ENCODE data around the gene NALCN.

Gene NALCN

DNA sequence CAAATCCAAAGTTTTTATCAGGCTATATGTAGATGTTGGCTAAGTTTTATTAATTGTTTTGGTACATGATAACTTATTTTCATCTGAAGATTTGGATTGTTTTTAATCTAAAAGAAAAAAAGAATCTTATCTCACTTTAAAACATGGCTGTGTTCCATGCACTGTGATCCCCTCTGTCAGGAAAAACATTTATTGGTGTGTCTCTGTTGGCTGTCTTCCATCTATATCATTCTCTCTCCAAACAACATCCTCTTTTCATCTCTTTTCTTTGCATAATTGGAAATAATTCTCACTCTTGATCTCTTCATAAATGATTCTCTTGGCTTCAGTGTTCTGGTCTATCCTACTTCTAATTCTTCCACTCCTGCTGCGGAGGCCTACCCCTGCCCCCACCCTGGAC is 4.2 kb downstream of the NALCN start:
- no peak for DNase-seq

DNA sequence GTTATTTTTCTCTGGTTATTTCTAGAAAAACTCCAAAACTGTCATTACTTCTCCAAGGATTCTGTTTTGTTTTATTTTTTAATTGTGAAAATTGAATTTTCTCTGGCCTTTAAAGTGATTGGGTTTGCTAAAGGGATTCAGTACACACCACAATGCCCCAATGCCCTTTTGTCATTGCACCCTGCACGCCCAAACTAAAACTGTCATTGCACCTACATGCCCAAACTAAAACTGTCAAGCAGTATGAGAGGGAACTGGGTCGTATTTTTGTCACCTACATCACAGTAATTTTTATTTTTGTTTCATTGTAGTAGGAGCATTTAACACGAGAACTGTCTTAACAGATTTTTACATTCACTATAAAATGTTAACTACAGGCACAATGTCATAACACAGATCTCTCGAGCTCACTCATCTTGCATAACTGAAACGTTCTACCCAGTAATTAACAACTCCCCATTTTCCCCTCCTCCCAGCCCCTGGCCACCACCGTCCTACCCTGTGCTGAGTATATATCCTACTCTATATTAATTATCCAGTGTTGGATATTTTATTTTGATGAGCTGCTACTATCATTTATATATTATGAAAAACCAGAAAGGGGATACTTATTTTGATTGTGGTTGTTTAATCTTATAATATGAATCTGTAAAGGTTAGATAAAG is 7.2 kb downstream of the NALCN start:
- DNase-seq: no peak

DNA sequence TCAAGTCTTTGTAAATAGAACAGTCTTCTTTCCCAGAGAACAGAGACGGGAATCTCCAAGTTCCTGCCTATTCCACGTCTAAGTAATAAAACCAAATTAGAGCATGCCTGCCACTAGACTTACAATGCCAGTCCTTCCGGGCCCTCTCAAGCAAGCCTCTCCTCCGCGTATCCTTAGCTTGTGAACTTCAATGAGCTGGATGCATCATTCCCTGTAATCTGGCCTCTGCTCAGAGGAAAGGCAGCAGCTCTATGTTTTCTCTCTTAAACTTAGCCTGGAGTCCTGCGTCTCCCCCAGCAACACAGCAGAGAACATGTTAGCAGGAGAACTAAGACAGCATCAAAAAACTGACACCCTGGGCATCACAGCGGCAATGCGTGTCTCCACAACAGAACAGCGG is 8.2 kb downstream of the NALCN start:
- no peak for DNase-seq

DNA sequence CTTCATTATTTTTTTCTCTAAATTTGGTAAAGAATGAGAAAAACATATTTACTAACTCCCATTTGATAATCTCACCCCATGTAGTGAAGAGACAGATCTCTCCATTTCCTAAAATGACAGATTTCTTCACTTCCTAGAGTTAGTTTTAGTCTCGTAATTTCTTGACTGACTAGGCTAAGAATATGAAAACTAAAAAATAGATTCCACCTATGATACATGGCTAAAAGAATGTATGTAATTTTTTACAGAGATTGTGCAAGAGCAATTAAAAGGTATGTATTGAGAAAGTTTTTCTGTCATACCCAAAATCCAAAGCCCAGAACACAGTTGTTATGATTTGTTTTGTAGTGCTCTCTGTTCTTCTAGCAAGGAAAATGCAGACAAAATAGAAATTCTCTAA is 9.5 kb downstream of the NALCN start:
- peak; percentile 64 for DNase-seq

DNA sequence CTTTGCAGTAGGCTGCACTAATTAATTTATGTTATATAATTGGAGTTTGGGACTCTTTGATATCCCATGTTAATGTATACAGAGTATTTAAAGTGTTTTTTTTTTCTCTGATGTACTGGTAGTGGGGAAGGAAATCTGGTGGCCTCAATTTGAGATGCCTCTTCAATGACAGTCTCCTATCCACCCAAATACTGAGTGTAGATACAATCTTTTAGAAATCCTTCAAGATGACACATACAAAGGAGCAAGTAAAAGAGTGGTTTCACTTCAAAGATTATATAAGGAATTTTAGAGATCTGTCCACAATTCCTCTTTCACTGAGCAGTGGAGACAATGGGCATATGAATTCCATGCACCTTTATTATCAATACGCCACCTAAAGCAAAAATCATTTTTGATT is 15.1 kb downstream of the NALCN start:
- no peak for DNase-seq

DNA sequence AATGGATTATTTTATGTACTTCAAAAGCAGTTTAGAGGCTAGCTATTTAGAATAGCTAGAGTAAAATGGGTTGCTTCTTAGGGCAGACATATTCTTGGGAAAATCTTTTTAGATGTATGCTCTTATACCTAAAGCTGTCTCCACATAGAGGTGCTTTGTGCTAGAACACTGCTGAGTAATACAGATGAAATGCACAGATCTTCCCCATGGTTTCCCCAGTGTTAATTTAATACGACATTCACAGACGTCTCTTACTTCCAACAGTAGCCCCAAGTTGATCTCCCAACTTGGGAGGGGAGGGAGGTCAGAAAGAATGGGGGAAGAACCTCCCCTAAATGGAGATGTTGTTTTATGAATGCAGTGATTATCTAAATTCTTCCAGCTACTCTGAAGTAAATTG is 16.9 kb downstream of the NALCN start:
- peak; percentile 38 for DNase-seq

DNA sequence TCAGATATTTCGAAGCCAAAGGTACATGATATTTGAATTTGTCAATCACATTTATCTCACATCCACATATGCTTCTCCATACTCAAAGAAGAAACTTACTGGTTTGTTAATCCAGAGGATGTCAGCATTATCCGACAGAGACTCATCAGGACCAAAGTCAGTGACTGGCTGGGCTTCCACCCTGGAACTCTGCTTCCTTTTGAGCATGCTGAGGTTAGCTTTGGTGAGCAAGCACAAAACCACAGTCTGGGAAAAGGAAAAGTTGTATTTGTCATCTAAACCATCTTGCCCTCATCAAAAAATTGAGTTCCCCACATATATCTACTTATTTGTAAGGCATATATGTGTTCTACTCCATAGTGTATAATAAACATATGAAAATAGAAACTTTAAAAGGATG is 17.4 kb downstream of the NALCN start:
- peak; percentile 90 for DNase-seq

DNA sequence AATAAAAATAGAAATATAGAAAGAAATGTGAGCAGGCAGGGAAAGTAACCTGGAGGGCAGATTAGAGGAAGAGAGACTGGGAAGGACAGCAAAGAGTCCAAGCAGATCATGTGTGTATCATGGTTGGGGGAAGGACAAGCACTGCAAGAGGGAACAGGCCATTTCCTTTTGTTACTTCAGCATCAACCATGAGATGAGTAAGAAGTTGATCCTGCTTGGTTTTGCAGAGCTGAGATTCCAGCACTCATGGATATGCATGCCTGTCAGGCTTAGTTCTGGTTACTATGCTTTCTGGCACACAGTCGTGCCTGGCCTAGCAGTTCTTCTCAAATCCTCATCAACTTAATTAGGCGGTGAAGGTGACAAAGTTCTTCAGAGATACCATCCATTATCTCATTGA is 18.1 kb downstream of the NALCN start:
- peak; percentile 84 for DNase-seq

DNA sequence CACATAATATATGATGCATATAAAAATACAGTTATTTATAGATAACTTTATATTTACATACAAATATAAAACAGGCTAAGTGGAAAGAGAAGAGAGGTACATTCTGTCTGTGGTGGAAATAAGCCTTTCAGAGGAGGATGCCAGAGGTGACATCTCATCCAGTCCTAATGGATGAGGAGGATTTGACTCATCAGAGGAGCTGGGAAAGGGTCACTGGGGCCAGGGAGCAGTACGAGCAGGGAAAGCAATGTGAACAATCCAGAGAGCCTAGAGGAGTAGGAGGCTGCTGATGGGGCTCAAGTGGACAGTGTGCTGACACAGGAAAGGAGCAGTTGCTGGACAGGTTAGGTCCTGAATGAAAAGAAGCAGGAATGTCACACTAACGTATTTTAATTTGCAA is 18.6 kb downstream of the NALCN start:
- peak; percentile 96 for DNase-seq

DNA sequence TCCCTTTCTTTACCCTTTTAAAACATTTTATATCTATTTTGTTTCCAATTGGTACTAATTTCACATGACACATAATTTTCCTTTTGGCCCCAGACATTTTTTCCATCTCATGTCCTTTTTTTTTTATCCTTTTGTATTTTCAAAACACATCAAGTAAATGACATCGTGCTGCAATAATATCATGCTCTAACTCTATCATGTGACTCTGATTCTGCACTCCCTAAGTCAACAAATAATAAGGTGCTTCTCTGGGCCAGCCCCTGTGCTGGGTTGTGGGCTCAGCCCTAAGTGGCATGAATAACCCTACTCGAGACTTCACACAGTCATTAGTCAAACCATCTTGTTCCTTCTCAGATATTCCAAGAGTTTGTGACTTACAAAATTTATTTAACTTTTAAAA is 21.7 kb downstream of the NALCN start:
- no peak for DNase-seq

DNA sequence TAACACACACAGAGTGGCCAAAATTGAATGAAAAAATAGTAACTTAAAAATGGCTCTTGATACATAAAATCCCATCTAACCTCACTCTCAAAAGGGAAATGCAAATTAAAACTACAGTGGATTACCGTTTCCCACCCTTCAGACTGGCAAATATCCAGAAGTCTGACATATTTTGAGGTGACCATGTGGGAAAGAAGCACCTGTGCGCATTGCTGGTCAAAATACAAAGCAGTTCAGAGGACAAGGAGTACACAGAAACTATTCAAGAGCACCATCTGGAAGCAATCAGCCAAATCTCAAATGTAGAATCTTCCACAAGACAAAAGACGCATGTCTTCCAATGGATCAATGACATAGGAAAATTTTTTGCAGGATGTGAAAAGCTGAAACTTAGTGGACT is 23.2 kb downstream of the NALCN start:
- no peak for DNase-seq

DNA sequence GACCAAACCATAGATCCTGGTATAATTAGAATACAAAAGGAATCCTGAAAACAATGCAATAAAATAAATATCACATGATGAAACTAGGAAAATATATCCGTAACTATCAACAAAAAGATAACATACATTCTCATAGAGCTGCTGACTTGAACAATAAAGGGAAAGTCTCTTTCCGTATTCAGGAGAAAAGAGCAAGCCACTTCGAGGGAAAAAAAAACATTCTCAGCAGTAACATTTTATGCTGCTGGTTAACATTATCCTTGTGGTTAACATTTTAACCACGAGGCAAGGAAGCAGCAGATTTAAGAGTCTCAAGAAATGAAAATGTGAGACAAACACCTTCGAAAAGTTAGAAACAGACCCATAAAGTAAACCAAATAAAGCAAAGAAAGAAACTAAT is 25.8 kb downstream of the NALCN start:
- DNase-seq: peak; percentile 17

DNA sequence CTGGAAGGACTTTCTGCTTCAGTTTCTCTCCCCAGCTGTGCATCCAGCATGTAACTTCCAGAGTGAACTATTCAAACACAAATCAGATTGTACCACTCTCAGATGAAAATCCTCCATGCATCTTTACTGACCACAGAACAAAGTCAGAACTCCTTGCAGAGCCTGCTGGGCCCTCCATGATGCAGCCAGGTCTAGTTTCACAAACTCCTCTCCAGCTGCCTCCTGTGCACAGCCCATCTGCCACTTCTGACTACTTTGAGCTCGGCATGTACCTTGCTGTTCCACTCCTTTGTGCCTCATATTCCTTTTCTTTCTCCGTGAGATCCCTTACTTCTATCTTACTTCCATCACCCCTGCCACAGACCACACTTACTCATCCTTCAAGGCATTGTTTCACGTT is 31.4 kb downstream of the NALCN start:
- DNase-seq: no peak

DNA sequence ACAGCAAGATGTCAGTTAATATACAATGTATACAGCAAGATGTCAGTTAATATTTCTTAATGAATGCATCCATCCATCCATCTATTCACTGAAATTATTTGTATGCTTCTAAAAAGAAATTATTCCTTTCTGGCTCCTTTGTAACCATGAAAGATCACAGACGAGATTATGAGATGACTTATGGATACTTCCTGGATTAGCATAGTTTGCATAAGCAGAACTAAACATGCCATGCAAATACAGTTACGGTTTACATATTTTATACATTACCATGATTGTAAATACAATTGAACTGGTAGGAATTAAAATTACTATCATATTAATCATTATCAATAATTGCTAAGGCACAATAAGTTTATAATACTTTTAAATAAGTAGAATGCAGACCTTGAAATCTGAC is 32.7 kb downstream of the NALCN start:
- DNase-seq: peak; percentile 28

DNA sequence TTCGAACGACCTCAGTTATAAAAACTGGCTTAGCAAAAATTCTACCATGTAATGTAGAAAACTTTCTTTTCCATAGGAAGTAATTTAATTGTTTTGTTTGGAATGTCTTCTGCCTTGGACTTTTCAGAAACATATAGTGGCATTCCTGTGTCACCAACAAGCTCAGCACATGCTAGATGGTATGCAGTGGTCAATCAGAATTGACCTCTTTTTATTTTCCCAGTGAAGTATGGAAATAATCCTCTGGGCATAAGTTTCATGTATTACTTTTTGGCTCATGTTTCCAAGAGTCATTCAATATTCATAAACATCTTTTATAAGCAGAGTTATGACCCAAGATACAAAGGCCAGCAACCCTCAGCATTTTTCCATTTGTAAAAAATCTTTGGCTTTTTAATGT is 33.6 kb downstream of the NALCN start:
- peak; percentile 28 for DNase-seq

DNA sequence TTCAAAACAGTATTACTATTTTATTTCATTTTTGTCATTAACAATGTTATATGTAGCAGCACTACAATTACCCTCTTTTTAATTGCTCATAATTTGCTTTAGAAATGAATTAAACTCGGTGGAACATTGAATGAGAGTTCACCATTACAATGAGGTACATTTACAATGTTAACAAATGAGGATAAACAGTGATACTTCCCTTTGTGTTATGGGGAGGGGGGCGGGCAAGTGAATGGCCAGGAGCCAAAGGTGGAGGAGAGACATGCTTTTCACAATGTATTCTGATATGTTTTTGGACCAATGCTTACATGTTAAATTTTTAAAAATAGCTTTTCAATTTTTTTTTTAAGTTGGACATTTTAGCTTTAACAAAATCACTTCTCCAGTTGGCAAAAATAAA is 34.2 kb downstream of the NALCN start:
- DNase-seq: no peak

DNA sequence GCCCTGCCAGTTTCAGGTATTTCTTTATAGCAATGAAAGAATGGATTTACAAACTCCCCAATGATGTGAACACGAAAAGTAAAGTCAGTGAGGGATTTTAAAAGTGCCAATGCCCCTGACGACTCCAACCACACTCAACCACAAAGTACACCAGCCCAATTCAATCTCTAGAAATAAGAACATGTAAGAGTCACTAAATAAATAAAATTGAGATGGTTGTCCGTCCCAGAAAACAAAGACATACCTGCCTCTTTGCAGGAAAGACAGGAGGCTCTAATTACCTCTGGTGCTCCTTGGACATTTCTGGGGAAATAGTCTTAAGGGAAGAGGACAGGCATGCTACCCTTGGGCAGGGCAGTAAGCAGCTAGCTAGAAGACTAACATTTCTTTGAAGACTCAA is 55.8 kb downstream of the NALCN start:
- DNase-seq: no peak

DNA sequence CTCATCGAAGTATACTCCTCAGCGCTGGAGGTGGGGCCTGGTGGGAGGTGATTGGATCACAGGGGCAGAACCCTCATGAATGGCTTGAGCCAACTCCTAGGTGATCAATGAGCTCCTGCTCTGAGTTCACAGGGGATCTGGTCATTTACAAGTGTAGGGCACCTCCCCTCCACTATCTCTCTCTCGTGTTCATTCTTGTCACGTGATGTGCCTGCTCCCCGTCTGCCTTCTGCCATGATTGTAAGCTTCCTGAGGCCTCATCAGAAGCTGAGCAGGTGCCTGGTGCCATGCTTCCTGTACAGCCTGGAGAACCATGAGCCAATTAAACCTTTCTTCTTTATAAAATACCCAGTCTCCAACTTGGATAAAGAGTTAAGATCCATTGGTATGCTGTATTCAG is 61.4 kb downstream of the NALCN start:
- DNase-seq: no peak

DNA sequence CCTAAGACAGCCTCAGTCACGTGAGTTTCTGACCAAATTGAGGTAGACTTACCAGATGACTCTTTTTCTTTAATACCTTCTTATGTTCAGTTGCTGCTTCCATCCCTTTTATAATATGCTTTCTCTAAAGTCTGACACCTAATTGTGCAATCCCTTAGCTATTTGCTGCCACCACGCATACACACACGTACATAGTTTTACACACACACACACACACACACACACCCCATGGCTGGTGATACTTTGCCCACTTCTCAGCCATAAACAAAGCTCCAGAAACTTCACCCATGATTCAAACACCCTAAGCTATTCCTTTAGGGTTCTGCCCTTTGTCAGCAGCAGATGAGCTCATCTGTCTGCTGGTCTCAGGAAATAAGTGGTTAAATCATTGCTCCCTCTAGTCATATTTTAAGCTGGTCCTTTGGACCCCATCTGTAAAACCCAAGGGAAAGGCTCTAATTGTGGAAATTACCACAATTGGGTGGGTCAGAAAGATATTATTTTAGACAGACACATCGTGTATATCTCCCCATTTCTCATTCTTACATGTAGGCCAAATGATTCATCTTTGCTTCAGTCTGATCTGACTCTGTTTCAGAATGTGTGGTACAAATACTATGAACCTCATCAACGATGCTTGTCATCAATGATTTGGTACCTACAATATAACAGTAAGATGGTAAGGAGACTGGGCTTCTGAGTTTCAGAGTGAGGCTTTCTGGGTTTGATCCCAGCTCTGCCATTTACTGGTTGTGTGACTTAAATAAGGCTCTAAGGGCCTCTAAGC is 69.2 kb downstream of the NALCN start:
- peak; percentile 29 for DNase-seq

DNA sequence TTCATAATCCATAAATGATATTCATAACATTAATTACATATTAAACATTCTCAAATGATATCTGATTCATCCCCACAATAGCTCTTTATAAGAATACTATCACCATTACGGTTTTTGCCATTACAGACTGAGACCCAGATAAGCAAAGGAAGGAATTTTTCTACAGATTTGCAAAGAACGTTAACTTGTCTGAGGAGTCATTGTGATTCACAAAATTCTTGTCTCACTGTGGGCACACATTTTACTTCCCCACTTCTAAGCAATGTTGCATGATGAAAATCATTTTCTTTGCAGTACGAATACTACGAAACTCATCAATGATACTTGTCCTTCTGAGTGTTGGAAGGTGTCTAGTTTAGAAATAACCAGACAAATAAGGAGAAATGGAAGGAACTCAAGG is 70.1 kb downstream of the NALCN start:
- no peak for DNase-seq

DNA sequence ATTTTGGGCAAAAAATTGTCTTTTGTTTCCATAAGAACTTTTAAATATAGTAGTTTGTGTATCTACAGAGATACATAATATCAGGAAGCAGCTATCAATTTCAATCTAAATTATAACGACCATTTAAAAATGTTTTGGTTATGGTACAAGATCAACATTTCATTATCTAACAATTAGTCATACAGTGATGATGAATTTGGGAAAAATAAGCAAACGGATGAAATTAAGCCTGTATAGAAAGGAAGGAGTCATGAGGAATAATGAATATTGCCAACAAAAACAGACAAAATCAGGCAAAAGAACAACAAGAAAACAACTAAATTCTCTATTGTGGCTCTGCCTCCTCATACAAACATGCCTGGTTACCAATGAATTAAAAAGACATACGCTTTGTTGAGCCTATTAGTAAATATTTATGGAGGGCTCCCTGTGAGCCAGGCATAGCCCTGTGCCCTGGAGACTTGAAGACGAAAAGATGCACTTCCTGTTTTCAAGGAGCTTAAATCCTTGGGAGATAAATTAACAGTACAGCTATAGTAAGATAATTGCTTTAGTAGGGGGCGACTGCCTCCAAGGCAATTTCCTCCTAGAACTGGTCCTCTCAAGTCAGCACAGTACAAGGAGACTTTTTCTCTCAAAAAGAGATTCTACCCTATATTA is 73.0 kb downstream of the NALCN start:
- peak; percentile 53 for DNase-seq

DNA sequence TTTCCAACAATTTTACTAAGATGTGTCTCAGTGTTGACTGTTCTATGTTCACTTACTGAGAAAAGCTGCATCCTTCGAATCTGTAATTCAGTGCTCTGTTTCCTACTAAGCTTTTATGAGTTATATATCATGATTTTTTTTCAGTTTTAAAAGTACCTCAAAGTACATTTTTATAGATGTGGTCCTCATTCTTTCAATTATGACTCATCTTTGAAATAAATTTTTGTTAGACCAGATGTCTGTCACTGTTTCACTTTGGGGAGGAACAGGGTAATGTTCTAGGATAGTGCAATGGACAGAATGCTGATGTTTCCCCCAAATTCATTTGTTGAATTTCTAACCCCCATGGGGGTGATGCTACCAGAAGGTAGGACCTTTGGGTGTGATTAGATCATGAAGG is 74.8 kb downstream of the NALCN start:
- peak; percentile 50 for DNase-seq

DNA sequence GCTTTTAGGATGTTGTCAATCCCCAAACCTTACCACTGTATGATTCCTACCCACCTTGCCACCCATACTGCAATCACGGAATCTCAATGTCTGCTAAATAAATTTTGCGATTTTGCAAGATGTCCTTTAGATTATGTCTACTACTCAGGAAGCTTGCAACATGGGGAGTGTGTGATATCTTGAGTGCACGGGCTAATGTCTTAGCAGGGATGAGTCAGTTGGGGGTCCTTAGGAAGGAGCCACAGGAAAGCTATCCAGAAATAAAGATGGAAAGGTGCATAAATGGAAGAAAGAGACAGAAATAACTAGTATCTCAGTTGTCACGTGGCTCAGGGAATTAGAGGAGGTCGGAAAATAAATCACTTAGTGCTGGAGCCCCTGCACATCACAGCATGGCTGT is 77.1 kb downstream of the NALCN start:
- no peak for DNase-seq

DNA sequence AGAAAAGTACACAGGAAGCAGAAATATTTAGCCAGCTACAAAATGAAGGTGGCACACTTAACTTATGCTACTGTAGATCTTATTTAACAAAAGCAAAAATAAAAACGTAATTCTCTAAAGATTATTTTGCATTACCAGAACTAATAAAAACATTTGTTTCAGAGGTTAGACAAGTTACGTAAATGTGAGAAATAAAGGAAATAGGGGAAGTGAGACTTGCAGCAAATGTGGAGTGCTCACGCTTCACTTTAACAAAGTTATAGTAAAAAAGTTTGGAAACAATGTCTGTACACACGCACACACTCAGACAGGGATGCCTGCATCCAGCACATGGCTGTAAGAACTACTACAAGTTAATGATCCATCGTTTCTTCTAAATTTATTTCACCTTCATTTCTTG is 83.7 kb downstream of the NALCN start:
- DNase-seq: no peak

Measured in HCEC 1CT (cell line).